ACC112 (cell line): ENCODE results near the gene SLC25A18.

Source experiments
- H2AFZ ChIP-seq: fragments of 200-600 bp; sonication (generic); one replicate; pipeline ENCODE4 v1.6.0; 2017; ENCODE audit warnings: antibody characterized with exemption, low read length; ENCODE audit not compliant: unreplicated experiment
- H3K27ac ChIP-seq: fragments of 200-600 bp; sonication (generic); 2 replicates; pipeline ENCODE4 v1.5.1; 2014; ENCODE audit warnings: low read depth, mild to moderate bottlenecking, antibody characterized with exemption, low read length, moderate library complexity
- H3K27me3 ChIP-seq: fragments of 200-600 bp; sonication (generic); 2 replicates; pipeline ENCODE4 v1.6.1; 2014; ENCODE audit warnings: mild to moderate bottlenecking, antibody characterized with exemption, low read length, moderate library complexity, mixed read lengths; ENCODE audit not compliant: insufficient read depth
- H3K36me3 ChIP-seq: fragments of 200-600 bp; sonication (generic); 2 replicates; pipeline ENCODE4 v1.6.1; 2016; ENCODE audit warnings: mild to moderate bottlenecking, antibody characterized with exemption, low read length, moderate library complexity, mixed read lengths; ENCODE audit not compliant: insufficient read depth
- H3K4me1 ChIP-seq: fragments of 200-600 bp; sonication (generic); one replicate; pipeline ENCODE4 v1.6.1; 2016; ENCODE audit warnings: low read length, mixed read lengths; ENCODE audit not compliant: insufficient read depth, unreplicated experiment, control insufficient read depth
- H3K4me3 ChIP-seq: fragments of 200-600 bp; sonication (generic); 2 replicates; pipeline ENCODE4 v1.5.1; 2014; ENCODE audit warnings: mild to moderate bottlenecking, low read depth, low read length
- H3K79me2 ChIP-seq: fragments of 200-600 bp; sonication (generic); one replicate; pipeline ENCODE4 v1.6.0; 2016; ENCODE audit warnings: low read length; ENCODE audit not compliant: control insufficient read depth, unreplicated experiment, insufficient read depth

The SLC25A18 gene

GRCh38 chr22:17586831-17587440 lies 23.6 kb downstream of the SLC25A18 start:
- no peak overlapping the region for H2AFZ ChIP-seq
- no peaks in the 10 kb centered on the region for H3K4me1 ChIP-seq
- H3K79me2 ChIP-seq: no peaks in the 10 kb centered on the region

GRCh38 chr22:17587629-17588028 lies 24.3 kb downstream of the SLC25A18 start:
- Histone ChIP-seq H3K79me2 (no peaks in the 10 kb centered on the region), H3K4me1 (no peaks in the 10 kb centered on the region), H3K27ac (no peak overlapping the region), H3K4me3 (no peak overlapping the region), H3K27me3 (no peaks in the 10 kb centered on the region), H3K36me3 (no peaks in the 10 kb centered on the region), H2AFZ (no peak overlapping the region)

More at GRCh38 chr22:17586831-17587440, 23.6 kb downstream of the SLC25A18 start:
- Histone ChIP-seq H3K27ac (no peak overlapping the region), H3K27me3 (no peaks in the 10 kb centered on the region), H3K4me3 (no peak overlapping the region), H3K36me3 (no peaks in the 10 kb centered on the region)

- Histone ChIP-seq H3K27me3 (no peaks in the 10 kb centered on the region), H2AFZ (no peak overlapping the region), H3K4me3 (no peak overlapping the region), H3K36me3 (no peaks in the 10 kb centered on the region), H3K4me1 (no peaks in the 10 kb centered on the region), H3K79me2 (no peaks in the 10 kb centered on the region), H3K27ac (no peak overlapping the region)
Measured at GRCh38 chr22:17588606-17589005, 25.3 kb downstream of the SLC25A18 start.

- Histone ChIP-seq H3K4me3 (no peak overlapping the region), H3K36me3 (0 out of 2 replicates have a peak, but pooled peaks cover 3% of the 10 kb centered on the region), H2AFZ (no peak overlapping the region), H3K27ac (no peak overlapping the region), H3K27me3 (no peaks in the 10 kb centered on the region), H3K79me2 (no peaks in the 10 kb centered on the region), H3K4me1 (no peaks in the 10 kb centered on the region)
Measured at GRCh38 chr22:17589810-17590375, 26.6 kb downstream of the SLC25A18 start.

GRCh38 chr22:17590586-17590985 lies 27.3 kb downstream of the SLC25A18 start:
- Histone ChIP-seq H3K4me1 (no peaks in the 10 kb centered on the region), H3K36me3 (0 out of 2 replicates have a peak, but pooled peaks cover 3% of the 10 kb centered on the region), H3K4me3 (no peak overlapping the region), H3K27me3 (no peaks in the 10 kb centered on the region), H3K79me2 (no peaks in the 10 kb centered on the region), H2AFZ (no peak overlapping the region), H3K27ac (no peak overlapping the region)

GRCh38 chr22:17592201-17592600 lies 28.9 kb downstream of the SLC25A18 start:
- no peak overlapping the region for H3K27ac ChIP-seq
- H3K79me2 ChIP-seq: no peaks in the 10 kb centered on the region
- no peak overlapping the region for H3K4me3 ChIP-seq
- H3K27me3 ChIP-seq: no peaks in the 10 kb centered on the region
- H3K4me1 ChIP-seq: no peaks in the 10 kb centered on the region
- H3K36me3 ChIP-seq: 0 out of 2 replicates have a peak, but pooled peaks cover 7% of the 10 kb centered on the region
- no peak overlapping the region for H2AFZ ChIP-seq

- Histone ChIP-seq H3K27ac (no peak overlapping the region), H3K27me3 (no peaks in the 10 kb centered on the region), H3K4me1 (no peaks in the 10 kb centered on the region), H2AFZ (no peak overlapping the region), H3K79me2 (no peaks in the 10 kb centered on the region), H3K36me3 (0 out of 2 replicates have a peak, but pooled peaks cover 7% of the 10 kb centered on the region), H3K4me3 (no peak overlapping the region)
Measured at GRCh38 chr22:17596226-17596625, 32.9 kb downstream of the SLC25A18 start.

- Histone ChIP-seq H3K79me2 (no peaks in the 10 kb centered on the region), H3K4me3 (no peak overlapping the region), H3K27me3 (no peaks in the 10 kb centered on the region), H2AFZ (no peak overlapping the region), H3K36me3 (0 out of 2 replicates have a peak, but pooled peaks cover 7% of the 10 kb centered on the region), H3K27ac (no peak overlapping the region), H3K4me1 (no peaks in the 10 kb centered on the region)
Measured at GRCh38 chr22:17597217-17597616, 33.9 kb downstream of the SLC25A18 start.

GRCh38 chr22:17598318-17598717 lies 35.0 kb downstream of the SLC25A18 start:
- no peak overlapping the region for H2AFZ ChIP-seq
- no peaks in the 10 kb centered on the region for H3K4me1 ChIP-seq
- no peaks in the 10 kb centered on the region for H3K27me3 ChIP-seq
- no peak overlapping the region for H3K27ac ChIP-seq
- H3K79me2 ChIP-seq: peaks cover 3% of the 10 kb centered on the region
- 0 out of 2 replicates have a peak, but pooled peaks cover 7% of the 10 kb centered on the region for H3K36me3 ChIP-seq
- H3K4me3 ChIP-seq: no peak overlapping the region

- H3K79me2 ChIP-seq: peaks cover 7% of the 10 kb centered on the region
- no peak overlapping the region for H2AFZ ChIP-seq
- no peak overlapping the region for H3K4me3 ChIP-seq
- H3K27me3 ChIP-seq: no peaks in the 10 kb centered on the region
- no peaks in the 10 kb centered on the region for H3K4me1 ChIP-seq
- no peak overlapping the region for H3K27ac ChIP-seq
- 0 out of 2 replicates have a peak, but pooled peaks cover 4% of the 10 kb centered on the region for H3K36me3 ChIP-seq
Measured at GRCh38 chr22:17601031-17601430, 37.7 kb downstream of the SLC25A18 start.

- Histone ChIP-seq H3K36me3 (no peaks in the 10 kb centered on the region), H3K79me2 (peaks cover 7% of the 10 kb centered on the region), H3K27me3 (no peaks in the 10 kb centered on the region), H2AFZ (no peak overlapping the region), H3K4me3 (no peak overlapping the region), H3K27ac (no peak overlapping the region), H3K4me1 (no peaks in the 10 kb centered on the region)
Measured at GRCh38 chr22:17603668-17604067, 40.4 kb downstream of the SLC25A18 start.
